ENCODE data around the gene TENT4A. TPM values are rescaled to one million over a fixed set of nuclear protein-coding genes. Genes with fewer than 3 reads are reported as not detected.
A peak's percentile ranks its signal among the peaks of the same experiment; 100 is the strongest.

TENT4A gene
- total and polyA plus RNA-seq, 4 donors = 14.1 to 29.8 (median 22.8) TPM

DNA sequence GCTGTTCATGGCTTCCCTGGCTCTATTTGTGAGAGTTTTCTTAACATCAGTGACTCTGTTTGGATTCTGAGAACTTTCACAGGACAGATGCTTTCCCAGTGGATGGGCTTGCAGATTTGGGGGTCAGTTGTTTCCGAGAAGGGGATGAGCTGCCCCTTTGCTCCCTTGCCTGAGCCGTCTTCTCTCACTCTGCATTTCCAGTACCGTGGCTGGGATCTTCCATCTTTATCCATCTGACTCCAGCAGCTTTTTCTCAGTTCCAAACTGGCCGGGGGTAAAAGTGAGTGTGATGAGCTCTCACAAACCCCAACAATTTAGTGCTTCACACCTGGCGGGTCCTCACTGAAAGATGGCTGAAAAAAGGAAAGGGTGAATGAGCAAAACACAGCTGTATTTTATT is 79.1 kb downstream of the TENT4A start:
- Histone ChIP-seq H3K27ac (ENCODE audit: low read depth, low read length) (no peak overlapping the region), H3K4me3 (ENCODE audit: low read depth, low read length) (no peak overlapping the region), H3K9me3 (ENCODE audit: control insufficient read depth, insufficient read depth, low read length) (no peaks in the 10 kb centered on the region), H3K36me3 (ENCODE audit: control insufficient read depth, insufficient read depth, low read length) (no peaks in the 10 kb centered on the region), H3K4me1 (ENCODE audit: control insufficient read depth, insufficient read depth, low read length) (peaks cover 4% of the 10 kb centered on the region), H3K27me3 (ENCODE audit: control insufficient read depth, insufficient read depth, low read length) (no peaks in the 10 kb centered on the region)
- DNase-seq (ENCODE audit: low read depth in 4 of 6, low spot score in 6 of 6) = no peak
- WGBS (ENCODE audit: insufficient coverage) = no CpG with 5 or more reads among the region's 5 CpGs

DNA sequence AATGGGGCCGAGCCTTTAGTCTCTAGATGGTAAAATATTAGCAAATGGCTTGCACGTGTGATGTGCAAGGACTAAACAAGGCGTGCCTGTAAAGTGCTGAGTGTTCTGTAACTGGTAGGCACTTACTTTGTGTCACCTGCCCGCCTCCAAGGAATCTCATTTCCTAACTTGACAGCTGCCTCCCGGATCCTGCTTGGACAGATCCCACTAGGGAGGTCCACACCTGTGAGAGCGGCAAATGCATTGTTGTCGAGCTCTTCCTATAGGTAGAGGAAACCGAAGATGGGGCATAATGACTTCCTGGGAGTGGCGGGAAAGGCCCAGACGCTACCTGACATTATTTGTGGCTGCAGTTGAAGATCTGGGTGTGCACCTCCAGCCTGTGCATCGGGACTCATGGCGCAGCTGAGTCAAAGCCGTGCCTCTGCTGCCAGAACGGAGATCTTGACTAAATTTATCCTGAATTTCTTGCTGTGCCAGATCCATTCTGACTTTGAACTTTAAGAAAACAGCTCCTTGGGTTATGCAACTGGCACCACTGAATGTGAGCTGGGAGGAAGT is 79.8 kb downstream of the TENT4A start:
- 88% methylated on average over 13 of the region's 14 CpGs for WGBS (ENCODE audit: insufficient coverage)
- peaks cover 4% of the 10 kb centered on the region for H3K4me1 ChIP-seq (ENCODE audit: control insufficient read depth, insufficient read depth, low read length)
- H3K27ac ChIP-seq (ENCODE audit: low read depth, low read length) = no peak overlapping the region
- H3K36me3 ChIP-seq (ENCODE audit: control insufficient read depth, insufficient read depth, low read length) = no peaks in the 10 kb centered on the region
- H3K27me3 ChIP-seq (ENCODE audit: control insufficient read depth, insufficient read depth, low read length) = no peaks in the 10 kb centered on the region
- no peaks in the 10 kb centered on the region for H3K9me3 ChIP-seq (ENCODE audit: control insufficient read depth, insufficient read depth, low read length)
- peak in 1 of 6 donors; percentile 41 for DNase-seq (ENCODE audit: low read depth in 4 of 6, low spot score in 6 of 6)
- H3K4me3 ChIP-seq (ENCODE audit: low read depth, low read length) = no peak overlapping the region

DNA sequence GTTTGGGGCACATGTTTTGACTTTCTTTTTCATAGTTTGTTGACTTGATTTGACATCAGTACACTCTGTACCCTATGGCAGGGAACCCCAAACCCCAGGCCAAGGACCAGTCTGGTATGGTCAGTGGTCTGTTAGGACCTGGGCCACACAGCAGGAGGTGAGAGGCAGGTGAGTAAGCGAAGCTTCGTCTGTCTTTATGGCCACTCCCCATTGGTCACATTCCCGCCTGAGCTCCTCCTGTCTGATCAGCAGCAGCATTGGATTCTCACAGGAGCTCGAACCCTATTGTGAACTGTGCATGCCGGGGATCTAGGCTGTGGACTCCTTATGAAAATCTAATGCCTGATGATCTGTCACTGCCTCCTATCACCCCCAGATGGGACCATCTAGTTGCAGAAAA is 88.0 kb downstream of the TENT4A start:
- no peaks in the 10 kb centered on the region for H3K36me3 ChIP-seq (ENCODE audit: control insufficient read depth, insufficient read depth, low read length)
- no peaks in the 10 kb centered on the region for H3K27me3 ChIP-seq (ENCODE audit: control insufficient read depth, insufficient read depth, low read length)
- no peak overlapping the region for H3K4me3 ChIP-seq (ENCODE audit: low read depth, low read length)
- H3K9me3 ChIP-seq (ENCODE audit: control insufficient read depth, insufficient read depth, low read length) = no peaks in the 10 kb centered on the region
- H3K4me1 ChIP-seq (ENCODE audit: control insufficient read depth, insufficient read depth, low read length) = no peaks in the 10 kb centered on the region
- WGBS (ENCODE audit: insufficient coverage) = 94% methylated on average over 5 of the region's 5 CpGs
- H3K27ac ChIP-seq (ENCODE audit: low read depth, low read length) = no peak overlapping the region
- no peak for DNase-seq (ENCODE audit: low read depth in 4 of 6, low spot score in 6 of 6)

DNA sequence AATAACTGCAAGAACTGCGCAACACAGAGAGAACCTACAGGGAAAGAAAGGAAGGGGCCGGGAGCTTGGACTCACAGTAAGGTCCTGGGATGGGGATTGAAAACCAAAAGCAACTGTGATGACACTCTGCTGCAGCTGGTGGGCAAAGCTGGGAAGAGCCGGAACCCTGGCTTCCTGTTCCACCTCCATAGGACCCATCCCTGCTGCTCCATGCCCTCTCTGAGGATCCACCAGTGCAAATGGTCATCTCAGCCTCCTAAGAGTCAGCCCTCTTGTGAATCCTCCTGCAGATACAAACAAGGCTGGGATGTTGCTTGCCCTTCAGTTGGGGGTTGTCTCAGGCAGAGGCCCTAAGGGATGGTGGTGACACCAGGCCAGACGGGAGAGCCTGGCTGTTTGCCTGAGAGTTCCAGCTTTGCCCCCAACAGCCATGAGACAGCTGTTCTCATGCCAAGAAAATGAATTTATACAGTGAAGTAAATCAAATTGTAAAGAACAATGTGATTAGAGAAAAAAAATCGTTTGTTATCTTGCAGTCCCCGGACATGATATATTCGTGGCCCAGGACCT is 90.8 kb downstream of the TENT4A start:
- DNase-seq (ENCODE audit: low read depth in 4 of 6, low spot score in 6 of 6) = no peak
- Histone ChIP-seq H3K36me3 (ENCODE audit: control insufficient read depth, insufficient read depth, low read length) (no peaks in the 10 kb centered on the region), H3K4me1 (ENCODE audit: control insufficient read depth, insufficient read depth, low read length) (no peaks in the 10 kb centered on the region), H3K9me3 (ENCODE audit: control insufficient read depth, insufficient read depth, low read length) (no peaks in the 10 kb centered on the region), H3K4me3 (ENCODE audit: low read depth, low read length) (no peak overlapping the region), H3K27me3 (ENCODE audit: control insufficient read depth, insufficient read depth, low read length) (no peaks in the 10 kb centered on the region), H3K27ac (ENCODE audit: low read depth, low read length) (no peak overlapping the region)
- 93% methylated on average over 3 of the region's 7 CpGs for WGBS (ENCODE audit: insufficient coverage)

DNA sequence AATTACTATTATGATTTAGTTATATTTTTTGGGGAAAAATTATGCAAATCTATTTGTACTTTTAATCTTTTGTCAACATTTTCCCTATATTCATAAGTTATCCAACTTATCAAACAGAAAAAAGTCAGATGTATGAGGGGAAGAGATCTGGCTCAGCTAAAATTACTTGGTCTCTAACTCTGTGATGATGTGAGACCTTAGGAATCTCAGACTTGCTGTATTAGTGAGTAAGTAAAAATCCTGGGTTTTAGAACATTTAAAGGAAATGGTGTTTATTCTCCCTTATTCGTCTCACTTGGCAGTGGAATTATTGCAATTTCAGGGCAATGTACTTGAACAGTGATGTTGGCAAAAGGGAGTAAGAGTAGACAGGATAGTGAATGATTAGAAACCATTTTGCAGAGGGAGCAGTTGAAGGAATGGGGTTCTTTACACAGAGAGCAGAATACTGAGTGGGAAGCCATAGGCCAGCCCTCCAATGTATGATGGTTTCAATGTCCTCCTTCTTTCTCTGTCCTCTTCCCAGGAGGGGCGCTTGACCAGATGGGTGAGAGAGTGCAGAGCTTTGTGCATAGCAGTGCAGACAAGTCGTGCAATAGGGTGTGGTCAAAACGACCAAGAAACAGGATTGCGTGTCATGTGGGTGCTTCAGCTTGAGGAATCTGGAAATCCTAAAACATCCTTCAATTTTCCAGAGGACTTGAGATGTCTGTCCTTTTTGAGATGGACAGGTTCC is 91.7 kb downstream of the TENT4A start:
- Histone ChIP-seq H3K4me1 (ENCODE audit: control insufficient read depth, insufficient read depth, low read length) (no peaks in the 10 kb centered on the region), H3K27ac (ENCODE audit: low read depth, low read length) (no peak overlapping the region), H3K9me3 (ENCODE audit: control insufficient read depth, insufficient read depth, low read length) (no peaks in the 10 kb centered on the region), H3K27me3 (ENCODE audit: control insufficient read depth, insufficient read depth, low read length) (no peaks in the 10 kb centered on the region), H3K36me3 (ENCODE audit: control insufficient read depth, insufficient read depth, low read length) (no peaks in the 10 kb centered on the region), H3K4me3 (ENCODE audit: low read depth, low read length) (no peak overlapping the region)
- 82% methylated on average over 4 of the region's 5 CpGs for WGBS (ENCODE audit: insufficient coverage)
- DNase-seq (ENCODE audit: low read depth in 4 of 6, low spot score in 6 of 6) = no peak

DNA sequence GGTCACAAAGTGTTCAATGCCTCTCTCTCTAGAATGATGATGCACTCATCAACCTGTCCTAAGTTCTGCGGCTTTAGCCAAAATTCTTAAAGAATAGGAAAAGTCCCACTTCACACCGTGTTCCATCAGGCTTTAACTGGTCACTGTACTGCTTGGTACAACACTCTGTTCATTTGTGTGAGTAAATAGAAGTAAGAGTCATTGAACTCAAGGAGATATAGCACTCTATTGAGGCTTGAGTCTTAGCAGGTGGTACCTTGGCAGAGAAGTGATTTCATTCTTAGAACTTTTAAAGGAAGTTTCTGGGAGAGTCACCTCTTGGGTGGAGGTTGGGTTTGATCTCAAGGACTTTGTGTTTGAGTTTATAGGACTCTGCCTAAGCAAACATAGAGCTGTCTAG is 92.6 kb downstream of the TENT4A start:
- no peaks in the 10 kb centered on the region for H3K4me1 ChIP-seq (ENCODE audit: control insufficient read depth, insufficient read depth, low read length)
- DNase-seq (ENCODE audit: low read depth in 4 of 6, low spot score in 6 of 6) = no peak
- H3K36me3 ChIP-seq (ENCODE audit: control insufficient read depth, insufficient read depth, low read length) = no peaks in the 10 kb centered on the region
- WGBS (ENCODE audit: insufficient coverage) = 100% methylated on average over 1 of the region's 2 CpGs
- H3K27ac ChIP-seq (ENCODE audit: low read depth, low read length) = no peak overlapping the region
- H3K27me3 ChIP-seq (ENCODE audit: control insufficient read depth, insufficient read depth, low read length) = no peaks in the 10 kb centered on the region
- H3K9me3 ChIP-seq (ENCODE audit: control insufficient read depth, insufficient read depth, low read length) = no peaks in the 10 kb centered on the region
- H3K4me3 ChIP-seq (ENCODE audit: low read depth, low read length) = no peak overlapping the region

Other genes starting within 250 kb of the TENT4A start
- 10 to 100 TPM; 32.5 to 44.6 TPM for gene NSUN2, start 80.4 kb upstream of the TENT4A start, total RNA-seq
- 10 to 100 TPM; 36.2 to 45.5 TPM for gene NSUN2, start 80.4 kb upstream of the TENT4A start, polyA plus RNA-seq (ENCODE audit: insufficient read length in 2 of 2)
- 10 to 100 TPM; 14.3 to 43.8 TPM for gene SRD5A1, start 80.0 kb upstream of the TENT4A start, total RNA-seq
- gene SRD5A1, start 80.0 kb upstream of the TENT4A start, polyA plus RNA-seq (ENCODE audit: insufficient read length in 2 of 2) = 10 to 100 TPM; 56.9 to 58.2 TPM